Measurements from ENCODE around the gene INKA2. TPM values are rescaled to one million over a fixed set of nuclear protein-coding genes. Genes with fewer than 3 reads are reported as not detected.

The INKA2 gene
- total RNA-seq, 1 experiment from 2014 or later, result 3.5 TPM

- H3K27ac Mint-ChIP-seq (ENCODE audit: low read depth, unreplicated experiment), result no peak overlapping the region
- peaks cover 27% of the 10 kb centered on the region for H3K4me1 Mint-ChIP-seq (ENCODE audit: insufficient read depth, unreplicated experiment)
- no peak overlapping the region for H3K4me3 Mint-ChIP-seq (ENCODE audit: unreplicated experiment)
- ChIA-PET POLR2A (interaction anchor here (0.6 to 1.3 kb wide), 3 partner anchors 13 to 35 kb away, joined by 4 to 5 read pairs (median 4); no protein-coding TSS in a partner anchor), CTCF (interaction anchor here (0.9 to 3.0 kb wide), 5 partner anchors 9 to 103 kb away, joined by 3 to 9 read pairs (median 4); partner anchors contain the start of gene INKA2)
- H3K9me3 Mint-ChIP-seq (ENCODE audit: unreplicated experiment), result no peaks in the 10 kb centered on the region
- no peaks in the 10 kb centered on the region for H3K27me3 Mint-ChIP-seq (ENCODE audit: insufficient read depth, unreplicated experiment)
- no TSS peak for BruUV-seq (replicated peaks)
- TF ChIP-seq CTCF (IDR thresholded peaks at IDR 0.05; ENCODE audit: unreplicated experiment), result no peak
- no peak for DNase-seq (ENCODE audit: unreplicated experiment)
- intact Hi-C loops (cut with micrococcal nuclease), result no loop called here
- H3K36me3 Mint-ChIP-seq (ENCODE audit: insufficient read depth, unreplicated experiment), result no peaks in the 10 kb centered on the region
Observed at GRCh38 chr1:111725192-111725591, 14.0 kb downstream of the INKA2 start.

- no peaks in the 10 kb centered on the region for H3K27me3 Mint-ChIP-seq (ENCODE audit: insufficient read depth, unreplicated experiment)
- POLR2A ChIA-PET, result interaction anchor here (1.0 kb wide), 1 partner anchor 31 kb away, joined by 3 read pairs; no protein-coding TSS in a partner anchor
- no peak for TF ChIP-seq CTCF (IDR thresholded peaks at IDR 0.05; ENCODE audit: unreplicated experiment)
- CTCF ChIA-PET, result no interaction called here
- no TSS peak for BruUV-seq (replicated peaks)
- no peaks in the 10 kb centered on the region for H3K9me3 Mint-ChIP-seq (ENCODE audit: unreplicated experiment)
- intact Hi-C loops (cut with micrococcal nuclease), result no loop called here
- no peaks in the 10 kb centered on the region for H3K36me3 Mint-ChIP-seq (ENCODE audit: insufficient read depth, unreplicated experiment)
- peaks cover 32% of the 10 kb centered on the region for H3K4me1 Mint-ChIP-seq (ENCODE audit: insufficient read depth, unreplicated experiment)
- DNase-seq (ENCODE audit: unreplicated experiment), result no peak
- H3K4me3 Mint-ChIP-seq (ENCODE audit: unreplicated experiment), result no peak overlapping the region
- H3K27ac Mint-ChIP-seq (ENCODE audit: low read depth, unreplicated experiment), result no peak overlapping the region
Observed at GRCh38 chr1:111723871-111724270, 15.3 kb downstream of the INKA2 start.

GRCh38 chr1:111723091-111723806 lies 15.9 kb downstream of the INKA2 start:
- DNase-seq (ENCODE audit: unreplicated experiment), result no peak
- Mint-ChIP-seq H3K27me3 (ENCODE audit: insufficient read depth, unreplicated experiment) (no peaks in the 10 kb centered on the region), H3K27ac (ENCODE audit: low read depth, unreplicated experiment) (no peak overlapping the region), H3K4me1 (ENCODE audit: insufficient read depth, unreplicated experiment) (peaks cover 32% of the 10 kb centered on the region), H3K9me3 (ENCODE audit: unreplicated experiment) (no peaks in the 10 kb centered on the region), H3K4me3 (ENCODE audit: unreplicated experiment) (no peak overlapping the region), H3K36me3 (ENCODE audit: insufficient read depth, unreplicated experiment) (no peaks in the 10 kb centered on the region)
- POLR2A ChIA-PET, result interaction anchor here (1.2 kb wide), 1 partner anchor 12 kb away, joined by 3 read pairs; no protein-coding TSS in a partner anchor
- TF ChIP-seq CTCF (IDR thresholded peaks at IDR 0.05; ENCODE audit: unreplicated experiment), result no peak
- intact Hi-C loops (cut with micrococcal nuclease), result no loop called here
- no TSS peak for BruUV-seq (replicated peaks)
- CTCF ChIA-PET, result interaction anchor here (1.4 kb wide), 1 partner anchor 46 kb away, joined by 5 read pairs; no protein-coding TSS in a partner anchor

GRCh38 chr1:111720977-111721786 lies 18.0 kb downstream of the INKA2 start:
- no TSS peak for BruUV-seq (replicated peaks)
- ChIA-PET CTCF (interaction anchor here (0.5 to 1.7 kb wide), 3 partner anchors 26 to 310 kb away, joined by 3 to 5 read pairs (median 4); no protein-coding TSS in a partner anchor), POLR2A (interaction anchor here (0.6 to 3.4 kb wide), 9 partner anchors 17 to 317 kb away, joined by 3 to 14 read pairs (median 3); partner anchors contain the start of gene INKA2)
- peaks cover 32% of the 10 kb centered on the region for H3K4me1 Mint-ChIP-seq (ENCODE audit: insufficient read depth, unreplicated experiment)
- no peaks in the 10 kb centered on the region for H3K27me3 Mint-ChIP-seq (ENCODE audit: insufficient read depth, unreplicated experiment)
- no peak for TF ChIP-seq CTCF (IDR thresholded peaks at IDR 0.05; ENCODE audit: unreplicated experiment)
- DNase-seq (ENCODE audit: unreplicated experiment), result peak; percentile 78
- peaks cover 6% of the 10 kb centered on the region for H3K36me3 Mint-ChIP-seq (ENCODE audit: insufficient read depth, unreplicated experiment)
- intact Hi-C loops (cut with micrococcal nuclease), result no loop called here
- H3K4me3 Mint-ChIP-seq (ENCODE audit: unreplicated experiment), result peak overlapping the region; percentile 1
- no peaks in the 10 kb centered on the region for H3K9me3 Mint-ChIP-seq (ENCODE audit: unreplicated experiment)
- peak overlapping the region; percentile 17 for H3K27ac Mint-ChIP-seq (ENCODE audit: low read depth, unreplicated experiment)
